CD4-positive, alpha-beta T cell (primary cell): ENCODE results near the gene ALOX15B. TPM values are rescaled to one million over a fixed set of nuclear protein-coding genes. Genes with fewer than 3 reads are reported as not detected.
A peak's percentile ranks its signal among the peaks of the same experiment; 100 is the strongest.

Experiments used
- ATAC-seq: fragments of 200-7000 bp; cut with Tn5 transposase; one replicate; pipeline ENCODE4 v1.10.0; 2022; ENCODE audit warnings: mild to moderate bottlenecking; ENCODE audit not compliant: poor library complexity
- CTCF ChIA-PET: fragments of 350-600 bp; sonication (Branson Sonifier 250); formaldehyde crosslinking; loops from one replicate; lab custom pipeline; 2021; ENCODE audit warnings: antibody characterized with exemption, inconsistent platforms; lab: Charles Lee
- POLR2A ChIA-PET: fragments of 350-600 bp; sonication (Branson Sonifier 250); formaldehyde crosslinking; loops from one replicate; lab custom pipeline; 2021; ENCODE audit warnings: antibody characterized with exemption, inconsistent platforms; lab: Charles Lee
- DNase-seq, 14 experiments: peaks; one replicate each; pipeline ENCODE4 v3.0.0-alpha.2; 2013 to 2020; ENCODE audit warnings: mixed read lengths in 2 of 14
- H3K27ac ChIP-seq, 2 donors: one replicate each; pipeline versions ENCODE4 v1.5.1 to v1.7.0; 2013; ENCODE audit warnings: low read length in 2 of 2, low read depth in 1 of 2, mild to moderate bottlenecking in 1 of 2
- H3K27me3 ChIP-seq, 2 experiments: 1 replicate in 1 of 2; 2 replicates in 1 of 2; pipeline versions ENCODE4 v1.6.1 to v1.7.0; 2013; ENCODE audit warnings: low read length in 2 of 2, control low read depth in 1 of 2, mild to moderate bottlenecking in 1 of 2, moderate library complexity in 1 of 2; ENCODE audit not compliant: insufficient read depth in 2 of 2, control insufficient read depth in 1 of 2
- H3K36me3 ChIP-seq: one replicate; pipeline ENCODE4 v1.6.1; 2013; ENCODE audit warnings: low read length, control low read depth; ENCODE audit not compliant: insufficient read depth
- H3K4me1 ChIP-seq: one replicate; pipeline ENCODE4 v1.6.1; 2013; ENCODE audit warnings: low read length, control low read depth; ENCODE audit not compliant: insufficient read depth
- H3K4me3 ChIP-seq: one replicate; pipeline ENCODE4 v1.5.1; 2013; ENCODE audit warnings: mild to moderate bottlenecking, low read length, moderate library complexity
- H3K9me3 ChIP-seq, 2 experiments: 1 replicate in 1 of 2; 2 replicates in 1 of 2; pipeline versions ENCODE4 v1.6.1 to v1.7.0; 2013; ENCODE audit warnings: low read length in 2 of 2, mild to moderate bottlenecking in 2 of 2, control low read depth in 1 of 2, moderate library complexity in 1 of 2; ENCODE audit not compliant: control insufficient read depth in 1 of 2, insufficient read depth in 1 of 2
- H3K27ac Mint-ChIP-seq: one replicate; pipeline ENCODE4 v1.8.0; 2020; ENCODE audit warnings: mixed read lengths
- H3K27me3 Mint-ChIP-seq: one replicate; pipeline ENCODE4 v1.8.0; 2021; ENCODE audit warnings: mixed read lengths
- H3K36me3 Mint-ChIP-seq: one replicate; pipeline ENCODE4 v1.8.0; 2021; ENCODE audit warnings: low read depth, mixed read lengths
- H3K4me1 Mint-ChIP-seq: one replicate; pipeline ENCODE4 v1.8.0; 2021; ENCODE audit warnings: low read depth, mixed read lengths
- H3K4me3 Mint-ChIP-seq: one replicate; pipeline ENCODE4 v1.8.0; 2020; ENCODE audit warnings: mild to moderate bottlenecking, mixed read lengths
- H3K9me3 Mint-ChIP-seq: one replicate; pipeline ENCODE4 v1.8.0; 2020; ENCODE audit warnings: mixed read lengths
- intact Hi-C, 2 experiments: fragments of 100-400 bp; cut with DNase I in 1 of 2; cut with micrococcal nuclease in 1 of 2; formaldehyde crosslinking; loops; one replicate each; pipeline versions ENCODE4 v1.15.1 to v1.9.0; 2023 to 2025; cut with DNase I, micrococcal nuclease
- total RNA-seq, 174 experiments: library from RNA in 2 of 174; stranded (reverse) in 2 of 174; gene quantifications; one replicate each; pipeline ENCODE4 v1.2.3 and lab custom pipeline; 2021 to 2026
- TF ChIP-seq, protein P1 (sequence below): fragments of 200-600 bp; IDR thresholded peaks from one replicate; pipeline ENCODE4 v1.8.0; 2022; ENCODE audit warnings: antibody characterized with exemption, mild to moderate bottlenecking

The ALOX15B gene
- total RNA-seq, 2 experiments from 2014 or later: not detected

DNA sequence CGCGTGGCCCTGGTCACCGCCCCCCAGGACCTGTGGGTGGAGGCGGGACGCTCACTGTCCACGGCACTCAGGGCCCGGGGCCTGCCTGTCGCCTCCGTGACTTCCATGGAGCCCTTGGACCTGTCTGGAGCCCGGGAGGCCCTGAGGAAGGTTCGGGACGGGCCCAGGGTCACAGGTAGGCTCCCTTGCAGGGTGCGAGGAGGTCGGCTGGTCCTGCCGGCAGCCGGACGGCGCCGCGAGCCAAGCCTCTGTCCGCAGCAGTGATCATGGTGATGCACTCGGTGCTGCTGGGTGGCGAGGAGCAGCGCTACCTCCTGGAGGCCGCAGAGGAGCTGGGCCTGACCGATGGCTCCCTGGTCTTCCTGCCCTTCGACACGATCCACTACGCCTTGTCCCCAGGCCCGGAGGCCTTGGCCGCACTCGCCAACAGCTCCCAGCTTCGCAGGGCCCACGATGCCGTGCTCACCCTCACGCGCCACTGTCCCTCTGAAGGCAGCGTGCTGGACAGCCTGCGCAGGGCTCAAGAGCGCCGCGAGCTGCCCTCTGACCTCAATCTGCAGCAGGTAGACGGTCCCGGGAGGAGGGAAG, 35.2 kb upstream of the ALOX15B start:
- Histone ChIP-seq H3K27me3 (peaks cover 19 to 47% of the 10 kb centered on the region in 2 experiments), H3K27ac (no peak overlapping the region), H3K9me3 (peaks cover 0 to 8% of the 10 kb centered on the region in 2 experiments), H3K36me3 (no peaks in the 10 kb centered on the region), H3K4me3 (no peak overlapping the region), H3K4me1 (peaks cover 9% of the 10 kb centered on the region)
- POLR2A ChIA-PET: no interaction called here
- Mint-ChIP-seq H3K9me3 (no peaks in the 10 kb centered on the region), H3K27me3 (peaks cover 58% of the 10 kb centered on the region), H3K4me3 (no peak overlapping the region), H3K27ac (no peak overlapping the region), H3K36me3 (no peaks in the 10 kb centered on the region), H3K4me1 (peaks cover 8% of the 10 kb centered on the region)
- CTCF ChIA-PET: no interaction called here
- intact Hi-C loops: no loop called here
- TF ChIP-seq, protein P1, sequence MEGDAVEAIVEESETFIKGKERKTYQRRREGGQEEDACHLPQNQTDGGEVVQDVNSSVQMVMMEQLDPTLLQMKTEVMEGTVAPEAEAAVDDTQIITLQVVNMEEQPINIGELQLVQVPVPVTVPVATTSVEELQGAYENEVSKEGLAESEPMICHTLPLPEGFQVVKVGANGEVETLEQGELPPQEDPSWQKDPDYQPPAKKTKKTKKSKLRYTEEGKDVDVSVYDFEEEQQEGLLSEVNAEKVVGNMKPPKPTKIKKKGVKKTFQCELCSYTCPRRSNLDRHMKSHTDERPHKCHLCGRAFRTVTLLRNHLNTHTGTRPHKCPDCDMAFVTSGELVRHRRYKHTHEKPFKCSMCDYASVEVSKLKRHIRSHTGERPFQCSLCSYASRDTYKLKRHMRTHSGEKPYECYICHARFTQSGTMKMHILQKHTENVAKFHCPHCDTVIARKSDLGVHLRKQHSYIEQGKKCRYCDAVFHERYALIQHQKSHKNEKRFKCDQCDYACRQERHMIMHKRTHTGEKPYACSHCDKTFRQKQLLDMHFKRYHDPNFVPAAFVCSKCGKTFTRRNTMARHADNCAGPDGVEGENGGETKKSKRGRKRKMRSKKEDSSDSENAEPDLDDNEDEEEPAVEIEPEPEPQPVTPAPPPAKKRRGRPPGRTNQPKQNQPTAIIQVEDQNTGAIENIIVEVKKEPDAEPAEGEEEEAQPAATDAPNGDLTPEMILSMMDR: no peak
- no peak for ATAC-seq
- peak in 1 of 14 experiments; percentile 26 for DNase-seq

DNA sequence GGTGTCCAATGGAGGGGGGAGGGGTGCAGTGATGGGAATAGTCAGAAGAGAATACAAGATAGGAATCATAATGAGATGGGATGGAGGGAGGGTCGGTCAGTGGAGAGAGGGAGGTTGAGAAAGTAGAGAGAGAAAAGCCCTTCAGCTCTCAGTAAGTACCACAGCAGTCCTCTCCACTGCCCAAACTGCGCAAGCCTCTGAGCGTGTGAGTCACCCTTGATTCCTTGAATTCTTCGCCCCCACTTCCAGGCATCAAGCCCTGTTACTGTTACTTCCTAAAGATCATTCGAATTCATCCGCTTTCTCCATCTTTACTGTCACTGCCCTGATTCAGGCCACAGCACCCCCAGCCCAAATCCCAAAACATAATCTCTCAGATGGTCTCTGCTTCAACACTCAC, 34.0 kb upstream of the ALOX15B start:
- no peak overlapping the region for H3K27ac Mint-ChIP-seq
- TF ChIP-seq, protein P1: no peak
- no peak overlapping the region for H3K4me3 Mint-ChIP-seq
- Histone ChIP-seq H3K9me3 (peaks cover 0 to 8% of the 10 kb centered on the region in 2 experiments), H3K27me3 (peaks cover 19 to 47% of the 10 kb centered on the region in 2 experiments), H3K27ac (no peak overlapping the region), H3K4me3 (no peak overlapping the region), H3K36me3 (no peaks in the 10 kb centered on the region), H3K4me1 (peaks cover 9% of the 10 kb centered on the region)
- CTCF ChIA-PET: no interaction called here
- ATAC-seq: no peak
- no peaks in the 10 kb centered on the region for H3K36me3 Mint-ChIP-seq
- H3K9me3 Mint-ChIP-seq: no peaks in the 10 kb centered on the region
- POLR2A ChIA-PET: no interaction called here
- DNase-seq: no peak
- intact Hi-C loops: no loop called here
- H3K27me3 Mint-ChIP-seq: peaks cover 50% of the 10 kb centered on the region
- peaks cover 8% of the 10 kb centered on the region for H3K4me1 Mint-ChIP-seq

DNA sequence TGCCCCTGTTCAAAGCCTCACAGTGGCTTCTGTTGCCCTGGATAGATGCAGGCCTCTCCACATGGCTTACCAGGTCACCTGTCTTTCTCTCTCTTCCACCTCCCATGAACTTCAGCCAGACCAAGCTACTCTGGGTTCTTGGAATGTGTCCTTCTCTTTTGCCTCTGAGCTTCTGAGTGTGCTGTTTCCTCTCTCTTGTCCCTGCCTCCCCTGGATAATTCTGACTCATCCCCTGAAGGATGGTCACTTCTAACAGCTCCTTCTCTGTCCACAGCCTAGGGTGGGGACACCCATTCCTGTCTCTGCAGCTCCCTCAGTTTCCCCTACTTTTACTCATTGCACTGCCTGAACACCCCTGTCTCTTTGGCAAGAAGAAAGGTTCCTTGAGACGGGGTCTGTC, 33.5 kb upstream of the ALOX15B start:
- Mint-ChIP-seq H3K4me1 (peaks cover 8% of the 10 kb centered on the region), H3K4me3 (no peak overlapping the region), H3K27me3 (peaks cover 47% of the 10 kb centered on the region), H3K36me3 (no peaks in the 10 kb centered on the region), H3K27ac (no peak overlapping the region), H3K9me3 (no peaks in the 10 kb centered on the region)
- TF ChIP-seq, protein P1: no peak
- intact Hi-C loops: no loop called here
- ChIA-PET CTCF (no interaction called here), POLR2A (no interaction called here)
- H3K27ac ChIP-seq: no peak overlapping the region
- no peak for ATAC-seq
- H3K27me3 ChIP-seq: peaks cover 19 to 47% of the 10 kb centered on the region in 2 experiments
- peaks cover 9% of the 10 kb centered on the region for H3K4me1 ChIP-seq
- no peak for DNase-seq
- H3K9me3 ChIP-seq: peaks cover 0 to 8% of the 10 kb centered on the region in 2 experiments
- H3K36me3 ChIP-seq: no peaks in the 10 kb centered on the region
- H3K4me3 ChIP-seq: no peak overlapping the region
